GM19025 (cell line): ENCODE measurements around the gene TAF11L10.
"Not testable (repeated sequence)": the region's sequence is repeated elsewhere in the genome, so short reads cannot be mapped to it uniquely, and the experiment has no call there.

Experiments used
- ATAC-seq: cut with Tn5 transposase; IDR thresholded peaks from one replicate; pipeline ENCODE4 v1.9.1; 2021; ENCODE audit warnings: mild to moderate bottlenecking, low read depth, moderate library complexity; ENCODE audit not compliant: unreplicated experiment

The TAF11L10 gene

DNA sequence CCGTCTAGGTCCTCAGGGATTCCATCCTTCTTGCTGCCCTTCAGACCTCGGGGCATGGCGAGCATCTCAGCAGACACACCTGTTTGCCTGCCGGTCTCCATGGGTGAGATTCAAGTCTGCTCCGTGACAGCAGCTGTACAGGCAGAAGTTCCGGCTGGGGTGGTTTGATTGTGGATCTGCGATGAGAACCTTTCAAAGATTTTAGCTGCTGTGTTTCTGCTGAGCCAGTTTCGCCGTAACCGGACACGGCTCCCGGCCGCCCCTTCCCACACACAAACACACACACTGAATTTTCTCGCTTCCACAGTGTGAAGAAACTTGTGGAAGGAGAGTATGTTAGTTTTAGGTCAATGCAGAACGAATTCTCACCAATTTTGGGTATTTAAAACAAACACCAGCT is at the start of gene TAF11L10:
Gene TAF11L10 (minus strand): TSS at position 101 of the 400 bp plus-strand sequence.
- ATAC-seq: not testable (repeated sequence)

DNA sequence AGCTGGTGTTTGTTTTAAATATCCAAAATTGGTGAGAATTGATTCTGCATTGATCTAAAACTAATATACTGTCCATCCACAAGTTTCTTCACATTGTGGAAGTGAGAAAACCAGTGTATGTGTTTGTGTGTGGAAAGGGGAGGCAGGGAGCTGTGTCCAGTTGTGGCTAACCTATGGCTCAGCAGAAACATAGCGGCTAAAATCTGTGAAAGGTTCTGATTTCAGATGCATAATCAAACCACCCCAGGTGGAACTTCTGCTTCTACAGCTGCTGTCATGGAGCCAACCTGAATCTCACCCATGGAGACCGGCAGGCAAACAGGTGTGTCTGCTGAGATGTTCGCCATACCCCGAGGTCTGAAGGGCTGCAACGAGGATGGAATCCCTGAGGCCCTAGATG is 36.5 kb upstream of the TAF11L10 start, which contains the start of gene TAF11L14:
Gene TAF11L14 (plus strand): TSS at position 301 of the 400 bp plus-strand sequence.
- no peak for ATAC-seq

DNA sequence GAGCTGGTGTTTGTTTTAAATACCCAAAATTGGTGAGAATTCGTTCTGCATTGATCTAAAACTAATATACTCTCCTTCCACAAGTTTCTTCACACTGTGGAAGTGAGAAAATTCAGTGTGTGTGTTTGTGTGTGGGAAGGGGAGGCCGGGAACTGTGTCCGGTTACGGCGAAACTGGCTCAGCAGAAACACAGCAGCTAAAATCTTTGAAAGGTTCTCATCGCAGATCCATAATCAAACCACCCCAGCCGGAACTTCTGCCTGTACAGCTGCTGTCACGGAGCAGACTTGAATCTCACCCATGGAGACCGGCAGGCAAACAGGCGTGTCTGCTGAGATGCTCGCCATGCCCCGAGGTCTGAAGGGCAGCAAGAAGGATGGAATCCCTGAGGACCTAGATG is 34.2 kb upstream of the TAF11L10 start, which contains the start of gene TAF11L13:
Gene TAF11L13 (plus strand): TSS at position 301 of the 400 bp plus-strand sequence.
- ATAC-seq: not testable (repeated sequence)

DNA sequence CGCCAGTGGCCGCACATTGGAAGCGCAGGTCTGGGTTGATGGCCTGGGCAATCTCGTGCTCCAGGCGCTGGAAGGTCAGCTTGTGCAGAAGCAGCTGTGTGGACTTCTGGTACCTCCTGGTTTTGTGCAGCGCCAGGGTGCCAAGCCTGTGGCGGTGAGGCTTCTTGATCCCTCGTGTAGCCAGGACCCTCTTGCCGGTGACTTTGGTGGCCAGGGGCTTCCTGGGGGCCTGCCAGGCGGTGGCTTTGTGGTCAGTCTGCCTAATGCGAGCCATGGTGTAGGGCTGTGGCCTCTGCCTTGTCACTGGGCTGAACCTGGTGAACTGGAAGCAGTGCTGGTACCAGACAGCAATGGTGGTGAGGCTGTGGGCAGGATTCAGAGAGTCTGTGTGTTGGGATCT is 28.1 kb upstream of the TAF11L10 start:
- no peak for ATAC-seq

DNA sequence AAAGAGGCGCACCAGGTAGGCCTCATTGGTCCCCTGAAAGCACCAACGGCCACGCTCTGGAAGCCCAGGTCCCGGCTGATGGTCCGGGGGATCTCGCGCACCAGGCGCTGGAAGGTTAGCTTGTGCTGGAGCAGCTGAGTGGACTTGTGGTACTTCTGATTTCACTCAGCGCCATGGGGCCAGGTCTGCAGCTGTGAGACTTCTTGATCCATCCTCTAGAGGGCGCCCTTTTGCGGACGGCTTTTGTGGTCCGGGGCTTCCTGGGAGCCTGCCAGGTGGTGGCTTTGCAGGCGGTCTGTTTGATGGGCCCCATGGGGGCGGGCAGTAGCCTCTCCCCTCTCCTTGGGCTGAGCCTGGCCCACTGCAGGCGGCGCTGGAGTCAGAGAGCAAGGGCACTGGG is 23.0 kb upstream of the TAF11L10 start:
- ATAC-seq: no peak

DNA sequence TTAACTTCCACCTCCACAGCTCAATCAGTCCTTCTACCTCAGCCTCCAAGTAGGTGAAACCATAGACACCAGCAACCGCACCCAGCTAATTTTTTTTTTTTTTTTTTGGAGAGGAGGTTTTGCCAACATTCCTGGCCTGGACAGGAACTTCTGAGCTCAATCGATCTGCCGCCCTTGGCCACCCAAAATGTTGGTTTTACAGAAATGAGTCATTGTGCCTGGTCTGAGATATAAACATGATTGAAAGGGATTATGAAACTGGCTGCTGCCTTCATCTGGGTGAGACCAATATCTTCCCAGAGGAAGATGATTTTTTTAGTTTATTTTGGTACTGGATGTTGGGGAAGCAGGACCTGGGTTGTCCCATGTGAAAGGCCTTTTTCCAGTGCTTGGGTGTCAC is 21.7 kb upstream of the TAF11L10 start:
- ATAC-seq: no peak

DNA sequence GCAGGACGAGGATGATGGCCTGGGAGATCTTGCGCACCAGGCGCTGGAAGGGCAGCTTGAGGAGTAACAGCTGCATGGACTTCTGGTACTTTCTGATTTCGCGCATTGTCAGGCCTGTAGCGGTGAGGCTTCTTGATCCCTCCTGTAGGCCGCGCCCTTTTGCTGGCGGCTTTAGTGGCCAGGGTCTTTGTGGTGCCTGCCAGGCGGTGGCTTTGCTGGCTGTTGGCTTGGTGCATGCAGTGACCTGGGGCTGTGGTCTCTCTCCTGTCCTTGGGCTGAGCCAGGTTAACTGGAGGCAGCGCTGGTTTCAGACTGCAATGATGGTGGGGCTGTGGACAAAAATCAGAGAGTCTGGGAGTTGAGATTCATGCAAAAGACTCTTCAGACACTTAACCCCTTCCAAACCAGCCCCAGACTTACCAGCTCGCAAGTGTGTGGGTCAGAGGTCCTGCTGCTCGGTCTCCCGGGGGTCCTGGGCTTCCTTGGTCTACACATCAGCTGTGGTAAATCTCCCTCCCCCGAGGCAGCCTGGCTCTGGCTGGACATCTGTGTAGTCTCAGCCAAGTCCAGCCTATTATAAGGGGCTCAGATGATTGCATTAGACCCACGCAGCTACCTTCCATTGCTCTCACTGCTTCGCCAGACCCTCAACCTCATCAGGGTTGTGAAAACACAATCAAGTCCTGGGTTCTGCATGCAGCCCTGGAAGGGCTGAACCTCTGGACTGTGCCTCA is 17.4 kb upstream of the TAF11L10 start:
- ATAC-seq: no peak

DNA sequence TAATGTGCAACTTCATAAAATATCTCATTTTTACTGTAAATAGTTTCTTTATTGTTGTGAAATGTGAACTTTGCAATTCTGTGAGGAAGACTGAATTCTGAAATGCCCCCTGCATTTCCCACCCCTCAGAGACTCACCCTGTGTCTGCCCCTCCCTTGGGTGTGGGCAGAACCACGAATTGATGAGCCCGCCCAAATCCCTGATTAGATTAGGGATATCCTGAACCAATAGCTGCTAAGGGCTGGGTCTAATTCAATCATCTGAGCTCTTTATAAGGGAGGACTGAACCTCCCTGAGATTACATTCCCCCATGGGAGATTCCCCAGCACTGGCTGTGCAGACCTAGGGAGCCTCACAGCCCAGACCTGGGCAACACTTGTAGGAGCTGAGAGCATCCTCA is 12.5 kb upstream of the TAF11L10 start, which contains the start of gene TAF11L12:
Gene TAF11L12 (plus strand): TSS at position 301 of the 400 bp plus-strand sequence.
- ATAC-seq: not testable (repeated sequence)

DNA sequence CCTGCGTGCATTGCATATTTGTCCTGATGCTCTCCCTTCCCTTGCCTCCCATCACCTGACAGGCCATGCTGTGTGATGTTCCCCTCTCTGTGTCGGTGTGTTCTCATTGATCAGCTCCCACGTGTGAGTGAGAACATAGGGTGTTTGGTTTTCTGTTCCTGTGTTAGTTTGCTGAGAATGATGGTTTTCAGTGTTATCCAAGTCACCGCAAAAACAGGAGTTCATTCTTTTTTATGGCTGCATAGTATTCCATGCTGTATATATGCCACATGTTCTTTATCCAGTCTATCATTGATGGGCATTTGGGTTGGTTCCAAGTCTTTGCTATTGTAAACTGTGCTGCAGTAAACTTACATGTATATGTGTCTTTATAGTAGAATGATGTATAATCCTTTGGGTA is 9.8 kb upstream of the TAF11L10 start:
- ATAC-seq: not testable (repeated sequence)

DNA sequence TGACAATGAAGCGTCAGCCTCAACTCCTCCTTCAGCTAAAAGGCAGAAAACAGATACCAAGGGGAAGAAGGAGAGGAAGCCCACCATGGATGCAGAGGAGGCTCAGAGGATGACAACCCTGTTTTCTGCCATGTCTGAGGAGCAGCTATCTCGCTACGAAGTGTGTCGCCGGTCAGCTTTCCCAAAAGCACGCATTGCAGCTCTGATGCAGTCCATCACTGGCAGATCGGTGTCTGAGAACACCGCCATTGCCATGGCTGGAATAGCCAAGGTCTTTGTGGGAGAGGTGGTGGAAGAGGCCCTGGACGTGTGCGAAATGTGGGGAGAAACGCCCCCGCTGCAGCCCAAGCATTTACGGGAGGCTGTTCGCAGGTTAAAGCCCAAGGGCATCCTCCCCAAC is 7.3 kb upstream of the TAF11L10 start:
- ATAC-seq: no peak

DNA sequence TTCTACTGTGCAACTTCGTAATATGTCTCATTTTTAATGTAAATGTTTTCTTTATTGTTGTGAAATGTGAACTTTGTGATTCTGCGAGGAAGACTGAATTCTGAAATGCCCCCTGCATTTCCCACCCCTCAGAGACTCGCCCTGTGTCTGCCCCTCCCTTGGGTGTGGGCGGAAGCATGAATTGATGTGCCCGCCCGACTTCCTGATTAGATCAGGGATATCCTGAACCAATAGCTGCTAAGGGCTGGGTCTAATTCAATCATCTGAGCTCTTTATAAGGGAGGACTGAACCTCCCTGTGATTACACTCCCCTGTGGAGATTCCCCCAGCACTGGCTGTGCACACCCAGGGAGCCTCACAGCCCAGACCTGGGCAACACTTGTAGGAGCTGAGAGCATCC is 6.3 kb upstream of the TAF11L10 start, which contains the start of gene TAF11L11:
Gene TAF11L11 (plus strand): TSS at position 304 of the 400 bp plus-strand sequence.
- not testable (repeated sequence) for ATAC-seq

DNA sequence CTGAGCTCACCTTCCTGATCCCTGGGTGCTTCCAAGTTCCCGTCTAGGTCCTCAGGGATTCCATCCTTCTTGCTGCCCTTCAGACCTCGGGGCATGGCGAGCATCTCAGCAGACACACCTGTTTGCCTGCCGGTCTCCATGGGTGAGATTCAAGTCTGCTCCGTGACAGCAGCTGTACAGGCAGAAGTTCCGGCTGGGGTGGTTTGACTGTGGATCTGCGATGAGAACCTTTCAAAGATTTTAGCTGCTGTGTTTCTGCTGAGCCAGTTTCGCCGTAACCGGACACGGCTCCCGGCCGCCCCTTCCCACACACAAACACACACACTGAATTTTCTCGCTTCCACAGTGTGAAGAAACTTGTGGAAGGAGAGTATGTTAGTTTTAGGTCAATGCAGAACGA is 3.4 kb downstream of the TAF11L10 start, which contains the start of gene TAF11L9:
Gene TAF11L9 (minus strand): TSS at position 140 of the 400 bp plus-strand sequence.
- ATAC-seq: not testable (repeated sequence)

DNA sequence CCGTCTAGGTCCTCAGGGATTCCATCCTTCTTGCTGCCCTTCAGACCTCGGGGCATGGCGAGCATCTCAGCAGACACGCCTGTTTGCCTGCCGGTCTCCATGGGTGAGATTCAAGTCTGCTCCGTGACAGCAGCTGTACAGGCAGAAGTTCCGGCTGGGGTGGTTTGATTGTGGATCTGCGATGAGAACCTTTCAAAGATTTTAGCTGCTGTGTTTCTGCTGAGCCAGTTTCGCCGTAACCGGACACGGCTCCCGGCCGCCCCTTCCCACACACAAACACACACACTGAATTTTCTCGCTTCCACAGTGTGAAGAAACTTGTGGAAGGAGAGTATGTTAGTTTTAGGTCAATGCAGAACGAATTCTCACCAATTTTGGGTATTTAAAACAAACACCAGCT is 6.8 kb downstream of the TAF11L10 start, which contains the start of gene TAF11L8:
Gene TAF11L8 (minus strand): TSS at position 101 of the 400 bp plus-strand sequence.
- ATAC-seq: not testable (repeated sequence)

DNA sequence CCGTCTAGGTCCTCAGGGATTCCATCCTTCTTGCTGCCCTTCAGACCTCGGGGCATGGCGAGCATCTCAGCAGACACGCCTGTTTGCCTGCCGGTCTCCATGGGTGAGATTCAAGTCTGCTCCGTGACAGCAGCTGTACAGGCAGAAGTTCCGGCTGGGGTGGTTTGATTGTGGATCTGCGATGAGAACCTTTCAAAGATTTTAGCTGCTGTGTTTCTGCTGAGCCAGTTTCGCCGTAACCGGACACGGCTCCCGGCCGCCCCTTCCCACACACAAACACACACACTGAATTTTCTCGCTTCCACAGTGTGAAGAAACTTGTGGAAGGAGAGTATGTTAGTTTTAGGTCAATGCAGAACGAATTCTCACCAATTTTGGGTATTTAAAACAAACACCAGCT is 12.0 kb downstream of the TAF11L10 start, which contains the start of gene TAF11L7:
Gene TAF11L7 (minus strand): TSS at position 101 of the 400 bp plus-strand sequence.
- ATAC-seq: not testable (repeated sequence)
